Activated naive CD8-positive, alpha-beta T cell (primary cell): ENCODE measurements around the gene SLC51B.
A peak's percentile ranks its signal among the peaks of the same experiment; 100 is the strongest.

Experiments used
- H3K27ac Mint-ChIP-seq: one replicate; pipeline ENCODE4 v1.8.0; 2021; ENCODE audit warnings: mixed read lengths
- H3K27me3 Mint-ChIP-seq: one replicate; pipeline ENCODE4 v1.8.0; 2021; ENCODE audit warnings: mixed read lengths
- H3K36me3 Mint-ChIP-seq: one replicate; pipeline ENCODE4 v1.8.0; 2021; ENCODE audit warnings: mixed read lengths
- H3K4me1 Mint-ChIP-seq: one replicate; pipeline ENCODE4 v1.8.0; 2021; ENCODE audit warnings: low read depth, mixed read lengths
- H3K4me3 Mint-ChIP-seq: one replicate; pipeline ENCODE4 v1.8.0; 2021; ENCODE audit warnings: mild to moderate bottlenecking, mixed read lengths
- H3K9me3 Mint-ChIP-seq: one replicate; pipeline ENCODE4 v1.8.0; 2021; ENCODE audit warnings: low read depth, mixed read lengths

The SLC51B gene

DNA sequence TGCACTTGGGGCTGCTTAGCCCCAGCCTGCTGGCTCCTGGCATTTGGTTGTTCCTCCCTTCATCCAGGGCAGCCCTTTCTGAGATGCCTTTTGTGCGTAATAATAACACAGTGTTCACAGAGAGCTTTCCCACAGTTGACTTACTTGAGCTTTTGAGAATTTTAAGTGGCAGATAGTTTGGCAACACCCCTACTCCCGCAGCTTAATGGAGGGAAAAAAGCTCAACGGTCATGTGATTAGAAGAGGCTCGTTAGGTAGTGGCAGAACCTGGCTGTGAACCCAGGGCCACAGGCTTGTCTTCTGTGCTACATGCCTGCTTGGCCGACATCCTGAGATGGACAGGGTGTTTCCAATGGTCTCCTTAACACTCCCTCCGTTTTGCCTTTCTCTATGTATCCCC, 36.1 kb downstream of the SLC51B start:
- peaks cover 24% of the 10 kb centered on the region for H3K4me1 Mint-ChIP-seq
- H3K36me3 Mint-ChIP-seq, result no peaks in the 10 kb centered on the region
- no peaks in the 10 kb centered on the region for H3K9me3 Mint-ChIP-seq
- H3K27ac Mint-ChIP-seq, result no peak overlapping the region
- H3K4me3 Mint-ChIP-seq, result no peak overlapping the region
- peaks cover 14% of the 10 kb centered on the region for H3K27me3 Mint-ChIP-seq

DNA sequence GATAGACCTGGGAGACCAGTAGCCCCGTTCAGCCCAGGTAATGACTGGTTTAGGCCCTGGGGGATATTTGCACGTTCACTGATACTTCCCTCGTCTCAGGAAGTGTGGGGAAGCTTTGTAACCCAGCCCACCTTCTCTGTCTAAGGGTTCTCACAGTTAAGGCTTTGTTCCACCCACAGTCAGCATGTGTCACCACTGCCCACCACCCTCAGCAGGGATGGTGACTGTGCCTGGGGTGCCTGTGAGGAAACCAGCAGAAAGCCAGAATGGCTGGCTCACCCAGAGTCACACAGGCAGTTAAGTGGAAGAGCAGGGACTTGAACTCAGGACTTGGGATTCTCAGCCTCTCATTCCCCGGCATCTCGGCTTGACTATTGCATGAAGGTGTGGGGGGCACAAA, 36.6 kb downstream of the SLC51B start:
- H3K9me3 Mint-ChIP-seq, result no peaks in the 10 kb centered on the region
- H3K27me3 Mint-ChIP-seq, result peaks cover 12% of the 10 kb centered on the region
- no peaks in the 10 kb centered on the region for H3K36me3 Mint-ChIP-seq

DNA sequence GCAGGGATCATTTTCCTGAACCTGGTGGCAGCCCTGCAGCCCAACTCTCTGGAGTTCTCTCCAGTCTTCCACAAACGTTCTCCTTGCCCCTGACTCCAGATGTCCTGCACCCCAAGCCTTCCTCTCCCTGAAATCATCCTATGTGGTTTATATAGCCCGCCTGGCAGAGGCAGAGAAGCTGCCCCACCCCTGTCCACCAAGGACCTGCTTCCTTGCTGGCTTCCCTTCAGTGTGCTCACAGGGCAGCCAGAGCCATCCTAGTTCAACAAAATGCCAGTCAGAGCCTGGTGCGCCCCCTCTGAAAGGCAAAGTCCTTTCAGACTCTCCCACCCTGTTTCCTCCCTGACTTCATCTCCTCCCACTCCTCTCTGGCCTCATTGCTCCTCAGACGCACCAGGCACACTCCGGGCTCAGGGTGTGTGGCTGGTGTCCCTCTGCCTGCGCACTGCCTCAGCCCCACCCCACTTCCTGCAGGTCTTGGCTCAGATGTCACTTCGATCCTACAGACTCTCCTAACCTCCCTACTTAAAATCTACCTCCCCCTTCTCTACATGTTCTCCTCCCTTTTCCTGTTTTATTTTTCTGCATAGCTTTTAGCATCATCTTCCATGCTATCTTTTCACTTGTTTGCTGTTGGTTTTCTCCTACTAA, 37.2 kb downstream of the SLC51B start:
- Mint-ChIP-seq H3K4me3 (peak overlapping the region; percentile 24), H3K4me1 (peaks cover 23% of the 10 kb centered on the region), H3K9me3 (no peaks in the 10 kb centered on the region), H3K27me3 (peaks cover 12% of the 10 kb centered on the region), H3K27ac (no peak overlapping the region), H3K36me3 (no peaks in the 10 kb centered on the region)

More for the DNA sequence above, 36.6 kb downstream of the SLC51B start:
- no peak overlapping the region for H3K4me3 Mint-ChIP-seq
- H3K27ac Mint-ChIP-seq, result no peak overlapping the region
- peaks cover 23% of the 10 kb centered on the region for H3K4me1 Mint-ChIP-seq

DNA sequence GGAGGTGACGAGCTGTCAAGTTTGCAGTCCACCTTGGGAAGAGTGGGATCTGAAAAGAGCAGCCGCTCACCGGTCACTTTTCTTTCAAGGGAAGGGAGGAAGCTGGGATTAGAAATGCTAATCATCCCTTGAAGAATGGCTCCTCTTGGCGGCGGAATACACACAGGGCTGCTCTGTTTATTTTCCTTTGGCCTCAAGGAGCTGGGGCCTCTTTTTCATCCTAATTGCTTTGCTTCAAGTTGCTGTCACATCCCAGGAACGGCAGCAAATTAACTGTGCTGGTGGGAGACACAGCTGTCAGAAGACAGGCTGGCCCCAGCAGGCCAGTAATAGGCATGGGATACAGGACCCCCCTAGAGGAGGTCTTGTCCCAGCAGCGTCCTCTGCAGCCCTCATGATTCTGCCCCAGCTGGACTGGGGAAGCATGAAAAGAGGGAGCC, 38.1 kb downstream of the SLC51B start:
- Mint-ChIP-seq H3K27ac (no peak overlapping the region), H3K4me1 (peaks cover 18% of the 10 kb centered on the region), H3K36me3 (no peaks in the 10 kb centered on the region), H3K27me3 (peaks cover 7% of the 10 kb centered on the region), H3K9me3 (no peaks in the 10 kb centered on the region), H3K4me3 (no peak overlapping the region)

DNA sequence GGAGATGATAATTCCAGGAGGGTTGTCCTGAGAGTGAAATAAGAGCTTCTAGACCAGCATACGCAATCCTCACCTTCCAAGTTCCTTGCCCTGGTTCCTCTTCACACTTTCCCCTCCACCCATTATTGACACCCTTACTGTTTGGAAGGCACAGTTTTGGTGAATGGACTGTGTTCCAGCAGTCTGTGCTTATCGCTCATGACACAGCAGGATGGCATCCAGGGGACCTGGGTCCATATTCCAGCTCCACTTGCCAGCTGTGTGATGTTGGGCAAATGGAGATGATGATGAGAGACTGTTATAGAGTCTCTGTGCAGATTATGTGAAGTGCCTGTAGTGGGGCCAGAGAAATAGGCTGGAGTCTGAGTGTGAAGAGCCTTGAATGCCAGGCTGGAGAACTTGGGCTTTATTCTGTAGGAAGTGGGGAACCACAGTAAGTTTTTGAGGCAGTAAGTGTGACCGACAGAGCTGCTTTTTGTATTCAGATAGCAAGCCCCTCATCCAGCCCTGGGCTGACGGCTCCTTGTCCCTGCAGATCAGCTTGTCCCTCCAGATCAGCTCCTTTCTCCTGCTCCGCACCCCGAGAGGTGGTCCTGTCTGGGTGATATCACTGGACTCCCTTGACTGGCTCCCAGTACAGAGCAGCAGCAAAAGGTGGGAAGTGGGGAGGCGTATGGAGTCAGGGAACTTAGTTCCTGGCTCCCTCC, 39.5 kb downstream of the SLC51B start:
- Mint-ChIP-seq H3K36me3 (no peaks in the 10 kb centered on the region), H3K4me3 (no peak overlapping the region), H3K27ac (no peak overlapping the region), H3K27me3 (peaks cover 1% of the 10 kb centered on the region), H3K4me1 (peaks cover 18% of the 10 kb centered on the region), H3K9me3 (no peaks in the 10 kb centered on the region)

DNA sequence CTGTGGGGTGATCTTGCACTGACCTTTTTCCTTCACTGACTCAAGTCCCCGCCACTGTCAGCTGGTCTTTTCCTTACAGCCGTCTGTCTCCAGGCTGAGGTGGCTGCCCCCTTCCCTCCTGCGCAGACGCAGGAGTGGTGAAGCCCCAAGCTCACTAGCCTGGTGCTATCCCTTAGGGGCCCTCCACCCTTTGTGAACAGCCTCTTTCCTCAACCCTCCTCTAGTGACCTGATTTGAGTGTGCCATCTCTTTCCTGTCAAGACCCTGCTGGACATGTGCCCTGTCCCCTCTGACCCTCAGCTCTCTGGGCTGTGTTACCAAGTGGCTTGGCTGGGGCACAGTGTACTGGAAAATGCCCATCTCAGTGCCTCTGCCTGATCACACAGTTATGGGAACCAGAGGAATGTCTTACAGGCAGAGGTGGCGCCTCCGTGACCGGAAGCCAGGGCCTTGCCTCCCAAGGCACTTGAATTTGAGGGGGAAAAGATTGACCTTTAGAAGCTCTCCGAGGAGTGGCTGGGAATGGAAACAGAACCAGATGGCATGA, 40.1 kb downstream of the SLC51B start:
- Mint-ChIP-seq H3K9me3 (no peaks in the 10 kb centered on the region), H3K4me3 (no peak overlapping the region), H3K27ac (no peak overlapping the region), H3K36me3 (no peaks in the 10 kb centered on the region), H3K4me1 (peaks cover 18% of the 10 kb centered on the region), H3K27me3 (peaks cover 1% of the 10 kb centered on the region)

DNA sequence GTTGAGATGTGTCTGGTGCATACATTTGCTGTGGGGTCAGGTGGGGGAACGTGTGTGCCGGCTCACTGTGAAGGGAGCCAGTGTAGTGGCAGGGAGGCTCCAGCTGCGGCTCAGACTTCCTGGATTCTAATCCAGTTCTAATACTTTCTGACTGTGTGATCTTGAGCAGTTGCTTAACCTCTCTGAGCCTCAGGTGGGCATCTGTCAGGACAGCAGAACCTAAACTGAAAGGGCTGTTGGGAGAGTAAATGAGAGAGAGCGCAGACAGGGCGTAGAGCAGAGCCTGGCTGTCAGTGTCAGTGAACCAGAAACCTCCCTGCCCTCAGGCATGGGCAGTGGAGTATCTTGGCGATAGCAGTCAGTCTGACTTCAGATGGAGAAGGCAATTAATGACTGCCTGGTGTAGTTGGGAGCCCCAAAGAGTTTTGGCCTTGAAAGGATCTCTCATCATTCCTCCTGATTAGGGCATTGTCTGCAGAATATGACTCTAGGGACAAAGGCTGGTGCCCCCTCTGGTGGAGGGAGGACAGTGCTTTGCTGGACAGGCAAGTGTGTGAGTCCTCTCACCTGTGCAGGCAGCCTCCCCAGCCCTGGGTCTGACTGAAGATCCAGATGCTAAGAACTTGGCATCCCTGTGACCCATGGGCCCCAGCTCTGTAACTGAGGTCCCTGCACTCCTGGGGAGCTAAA, 40.9 kb downstream of the SLC51B start:
- peaks cover 16% of the 10 kb centered on the region for H3K4me1 Mint-ChIP-seq
- no peaks in the 10 kb centered on the region for H3K9me3 Mint-ChIP-seq
- H3K27ac Mint-ChIP-seq, result no peak overlapping the region
- no peak overlapping the region for H3K4me3 Mint-ChIP-seq
- H3K36me3 Mint-ChIP-seq, result no peaks in the 10 kb centered on the region
- no peaks in the 10 kb centered on the region for H3K27me3 Mint-ChIP-seq

DNA sequence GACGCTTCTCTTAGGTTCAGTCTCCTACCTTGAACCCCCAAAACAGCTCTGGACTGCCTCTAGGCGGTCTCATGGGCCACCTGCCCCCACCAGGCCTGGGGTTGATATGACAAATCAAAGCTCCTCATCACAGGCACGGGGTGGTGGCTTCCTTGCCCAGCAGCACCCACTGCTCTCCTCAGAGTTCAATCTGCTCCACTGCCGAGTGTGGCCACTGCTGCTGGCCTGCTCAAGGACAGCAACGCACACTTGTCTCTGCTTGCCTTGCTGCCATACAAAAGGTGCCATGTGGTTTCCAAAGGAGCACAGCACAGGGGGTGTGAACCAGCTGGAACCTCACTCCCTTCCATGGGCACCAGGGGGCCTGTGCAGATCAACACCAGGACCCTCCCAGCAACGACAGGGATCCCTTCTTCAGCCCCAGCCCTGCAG, 41.5 kb downstream of the SLC51B start:
- Mint-ChIP-seq H3K4me3 (no peak overlapping the region), H3K27me3 (no peaks in the 10 kb centered on the region), H3K4me1 (peaks cover 13% of the 10 kb centered on the region), H3K36me3 (no peaks in the 10 kb centered on the region), H3K27ac (no peak overlapping the region), H3K9me3 (no peaks in the 10 kb centered on the region)

DNA sequence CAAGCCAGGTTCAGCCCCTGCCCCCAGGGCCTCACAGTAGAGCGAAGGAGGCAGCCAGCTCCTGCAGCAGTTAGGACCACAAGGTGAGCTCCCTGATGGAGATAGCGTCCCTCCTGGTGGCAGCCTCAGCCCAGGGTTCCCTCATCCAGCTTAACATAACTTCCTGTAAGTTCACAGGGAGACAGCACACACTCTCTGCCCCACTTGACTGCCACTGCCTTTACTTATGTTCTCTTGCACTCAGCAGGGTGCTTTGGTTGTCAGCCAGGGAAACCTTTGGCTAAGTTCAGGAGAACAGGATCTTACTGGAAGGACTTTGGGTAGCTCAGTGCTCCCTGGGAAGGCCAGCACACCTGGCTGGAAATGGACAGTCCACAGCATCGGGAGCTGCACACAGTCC, 42.2 kb downstream of the SLC51B start:
- H3K9me3 Mint-ChIP-seq, result no peaks in the 10 kb centered on the region
- no peak overlapping the region for H3K27ac Mint-ChIP-seq
- H3K36me3 Mint-ChIP-seq, result no peaks in the 10 kb centered on the region
- peaks cover 6% of the 10 kb centered on the region for H3K4me1 Mint-ChIP-seq
- H3K27me3 Mint-ChIP-seq, result no peaks in the 10 kb centered on the region
- H3K4me3 Mint-ChIP-seq, result no peak overlapping the region

DNA sequence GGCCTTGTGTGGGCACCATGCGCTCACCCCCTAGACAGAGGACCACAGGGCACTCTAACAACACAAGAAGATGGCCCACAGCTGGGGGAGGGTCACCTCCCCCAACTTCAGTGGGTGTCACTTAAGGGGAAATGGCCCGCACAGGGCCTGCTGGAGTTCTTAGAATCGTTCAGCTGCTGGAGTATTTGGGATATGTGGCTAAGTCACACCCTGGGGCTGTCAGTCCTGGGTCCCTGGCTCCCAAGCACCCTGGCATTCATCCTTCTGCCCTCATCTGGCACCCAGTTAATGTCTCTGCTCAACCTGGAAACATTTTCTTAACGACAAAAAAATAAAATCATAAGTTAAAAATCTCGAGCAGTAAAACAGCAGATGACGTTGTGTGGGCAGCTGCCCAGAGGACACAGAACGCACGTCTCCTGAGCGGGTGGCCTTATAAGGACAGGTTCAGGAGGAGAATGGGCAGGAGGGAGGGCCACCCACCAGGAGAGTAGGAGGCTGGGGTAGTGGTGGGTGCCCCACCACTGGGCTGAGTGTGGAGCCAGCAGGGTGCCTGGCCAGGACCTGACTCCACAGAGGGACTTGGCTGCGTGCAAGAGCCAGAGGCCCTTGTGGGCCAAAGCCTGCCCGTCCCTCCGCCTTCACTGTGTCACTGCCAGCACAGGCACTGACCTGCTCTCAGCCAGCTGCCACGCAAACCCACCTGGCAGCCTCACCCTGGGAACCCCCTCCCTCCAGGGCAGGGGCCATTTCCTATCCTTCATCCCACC, 42.9 kb downstream of the SLC51B start:
- Mint-ChIP-seq H3K27ac (no peak overlapping the region), H3K27me3 (no peaks in the 10 kb centered on the region), H3K36me3 (no peaks in the 10 kb centered on the region), H3K4me1 (no peaks in the 10 kb centered on the region), H3K4me3 (no peak overlapping the region), H3K9me3 (no peaks in the 10 kb centered on the region)

DNA sequence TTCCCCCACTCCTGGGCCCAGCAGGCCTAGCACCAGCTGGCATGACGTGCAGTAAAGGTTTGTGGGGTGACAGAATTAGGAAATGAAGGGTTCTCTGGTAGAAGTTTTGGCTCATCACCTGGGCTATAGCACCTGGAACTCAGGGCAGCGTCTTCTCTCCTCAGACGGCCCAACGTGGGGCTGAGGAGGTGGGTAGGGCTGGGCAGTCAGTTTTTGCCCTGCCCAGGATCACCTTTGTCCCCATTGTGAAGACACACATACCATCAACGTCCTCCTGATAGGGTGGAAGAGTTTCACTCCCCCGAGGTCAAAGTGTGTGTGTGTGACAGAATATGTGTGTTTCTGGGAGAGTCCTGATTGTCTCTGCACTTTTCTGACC, 43.4 kb downstream of the SLC51B start:
- H3K4me3 Mint-ChIP-seq, result no peak overlapping the region
- no peaks in the 10 kb centered on the region for H3K4me1 Mint-ChIP-seq
- no peak overlapping the region for H3K27ac Mint-ChIP-seq
- no peaks in the 10 kb centered on the region for H3K9me3 Mint-ChIP-seq
- H3K36me3 Mint-ChIP-seq, result no peaks in the 10 kb centered on the region
- no peaks in the 10 kb centered on the region for H3K27me3 Mint-ChIP-seq

DNA sequence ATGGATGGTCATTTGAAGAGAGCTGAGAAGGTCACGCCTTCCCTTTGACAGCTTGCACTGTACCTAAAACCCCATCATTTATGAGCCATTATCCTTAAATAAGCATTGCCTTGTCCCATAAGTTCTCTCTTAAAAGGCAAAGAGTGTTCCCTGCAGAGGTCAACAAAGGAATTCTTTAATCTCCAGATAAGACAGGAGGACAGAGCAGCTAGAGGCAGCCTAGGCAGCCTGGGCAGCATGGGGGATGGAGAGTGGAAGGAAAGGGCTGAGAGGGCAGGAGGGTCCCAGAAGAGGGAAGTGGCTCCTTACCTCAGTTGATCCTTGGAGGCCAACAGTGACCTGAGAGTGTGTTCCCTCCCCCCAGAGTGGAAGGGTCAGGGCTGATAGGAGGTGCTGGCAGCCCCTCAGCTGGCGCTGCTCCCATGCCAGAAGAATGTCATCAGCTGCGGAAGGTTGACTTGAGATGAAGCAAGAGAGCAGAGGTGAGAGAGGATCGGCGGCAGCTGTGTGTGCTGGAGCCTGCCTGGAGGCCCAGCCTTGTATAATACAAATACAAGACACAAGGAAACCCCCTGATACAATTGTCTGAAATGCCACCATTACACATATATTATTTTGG, 44.1 kb downstream of the SLC51B start:
- Mint-ChIP-seq H3K27ac (no peak overlapping the region), H3K4me1 (no peaks in the 10 kb centered on the region), H3K9me3 (no peaks in the 10 kb centered on the region), H3K4me3 (no peak overlapping the region), H3K36me3 (no peaks in the 10 kb centered on the region), H3K27me3 (no peaks in the 10 kb centered on the region)

DNA sequence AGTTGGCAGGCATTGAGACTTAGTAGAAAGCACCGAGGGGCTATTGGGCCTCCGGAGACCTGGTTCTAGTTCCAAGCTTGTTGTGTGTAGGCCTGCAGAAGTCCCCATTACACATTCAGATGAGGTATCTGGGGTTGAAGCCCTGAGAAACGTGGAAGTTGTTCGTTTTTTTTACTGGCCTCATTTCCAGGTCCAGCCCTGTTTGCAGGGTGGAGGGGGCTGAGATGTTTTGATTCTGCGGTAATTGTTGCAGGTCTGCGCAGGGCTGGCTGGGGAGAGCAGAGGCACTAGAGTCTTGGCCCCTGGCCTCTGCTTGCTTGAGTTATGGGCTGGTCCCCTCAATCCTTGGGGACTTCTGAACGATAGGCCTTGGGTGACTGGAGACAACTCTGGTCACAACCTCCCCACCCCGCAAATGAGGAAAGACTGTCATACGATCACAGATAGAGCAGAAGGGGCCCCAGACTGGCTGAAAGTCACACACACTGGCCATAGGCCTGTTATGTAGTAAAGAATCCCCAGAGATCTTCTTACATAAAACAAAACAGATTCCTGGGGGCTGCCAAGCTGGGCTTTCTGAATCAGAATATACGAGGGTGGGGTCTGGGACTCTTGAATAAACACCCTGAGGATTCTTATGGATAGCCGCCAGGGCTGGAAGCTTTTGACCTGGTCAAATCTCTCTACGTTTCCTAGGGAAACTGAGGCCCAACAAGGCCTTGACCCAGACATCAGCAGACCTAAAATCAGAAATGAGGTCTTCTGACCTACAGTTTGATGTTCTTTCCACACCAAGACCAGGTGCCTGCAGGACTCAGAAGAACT, 47.0 kb downstream of the SLC51B start:
- no peaks in the 10 kb centered on the region for H3K27me3 Mint-ChIP-seq
- no peaks in the 10 kb centered on the region for H3K9me3 Mint-ChIP-seq
- H3K4me3 Mint-ChIP-seq, result no peak overlapping the region
- H3K4me1 Mint-ChIP-seq, result no peaks in the 10 kb centered on the region
- no peaks in the 10 kb centered on the region for H3K36me3 Mint-ChIP-seq
- no peak overlapping the region for H3K27ac Mint-ChIP-seq
